Measurements from ENCODE around the gene BUB1.

BUB1 gene

GRCh38 chr2:110718382-110718781 lies 40.5 kb upstream of the BUB1 start:
- Histone ChIP-seq H3K36me3 (ENCODE audit: insufficient read depth, insufficient read length, low read length) (no peaks in the 10 kb centered on the region), H3K27me3 (ENCODE audit: insufficient read depth, insufficient read length) (no peaks in the 10 kb centered on the region), H3K9me3 (ENCODE audit: insufficient read depth, low read length) (no peaks in the 10 kb centered on the region), H3K4me1 (ENCODE audit: insufficient read depth, insufficient read length) (no peaks in the 10 kb centered on the region), H3K9ac (ENCODE audit: insufficient read length, low read depth) (no peak overlapping the region), H3K4me3 (ENCODE audit: insufficient read length, low read depth) (no peak overlapping the region)
- TF ChIP-seq ZNF274 (IDR thresholded peaks at IDR 0.05; ENCODE audit: low read depth, low read length) (no peak), SUZ12 (IDR thresholded peaks at IDR 0.05; ENCODE audit: extremely low read depth, insufficient read depth, insufficient read length) (no peak), YY1 (IDR thresholded peaks at IDR 0.05; ENCODE audit: insufficient read depth, insufficient read length) (no peak)
- no peak for DNase-seq (ENCODE audit: low read depth, low spot score)

- Histone ChIP-seq H3K4me3 (ENCODE audit: insufficient read length, low read depth) (no peak overlapping the region), H3K27me3 (ENCODE audit: insufficient read depth, insufficient read length) (no peaks in the 10 kb centered on the region), H3K36me3 (ENCODE audit: insufficient read depth, insufficient read length, low read length) (no peaks in the 10 kb centered on the region), H3K9ac (ENCODE audit: insufficient read length, low read depth) (no peak overlapping the region), H3K4me1 (ENCODE audit: insufficient read depth, insufficient read length) (no peaks in the 10 kb centered on the region), H3K9me3 (ENCODE audit: insufficient read depth, low read length) (no peaks in the 10 kb centered on the region)
- DNase-seq (ENCODE audit: low read depth, low spot score): no peak
- no peak for TF ChIP-seq ZNF274 (IDR thresholded peaks at IDR 0.05; ENCODE audit: low read depth, low read length)
- no peak for TF ChIP-seq SUZ12 (IDR thresholded peaks at IDR 0.05; ENCODE audit: extremely low read depth, insufficient read depth, insufficient read length)
- TF ChIP-seq YY1 (IDR thresholded peaks at IDR 0.05; ENCODE audit: insufficient read depth, insufficient read length): no peak
These were observed 39.9 kb upstream of the BUB1 start for GRCh38 chr2:110717734-110718133.

- no peaks in the 10 kb centered on the region for H3K27me3 ChIP-seq (ENCODE audit: insufficient read depth, insufficient read length)
- no peaks in the 10 kb centered on the region for H3K36me3 ChIP-seq (ENCODE audit: insufficient read depth, insufficient read length, low read length)
- no peak for DNase-seq (ENCODE audit: low read depth, low spot score)
- H3K9ac ChIP-seq (ENCODE audit: insufficient read length, low read depth): no peak overlapping the region
- no peak overlapping the region for H3K4me3 ChIP-seq (ENCODE audit: insufficient read length, low read depth)
- TF ChIP-seq SUZ12 (IDR thresholded peaks at IDR 0.05; ENCODE audit: extremely low read depth, insufficient read depth, insufficient read length): no peak
- no peak for TF ChIP-seq YY1 (IDR thresholded peaks at IDR 0.05; ENCODE audit: insufficient read depth, insufficient read length)
- no peak for TF ChIP-seq ZNF274 (IDR thresholded peaks at IDR 0.05; ENCODE audit: low read depth, low read length)
- H3K4me1 ChIP-seq (ENCODE audit: insufficient read depth, insufficient read length): no peaks in the 10 kb centered on the region
- H3K9me3 ChIP-seq (ENCODE audit: insufficient read depth, low read length): no peaks in the 10 kb centered on the region
These were observed 39.2 kb upstream of the BUB1 start for GRCh38 chr2:110716959-110717645.

- no peak overlapping the region for H3K9ac ChIP-seq (ENCODE audit: insufficient read length, low read depth)
- H3K4me3 ChIP-seq (ENCODE audit: insufficient read length, low read depth): no peak overlapping the region
- H3K9me3 ChIP-seq (ENCODE audit: insufficient read depth, low read length): no peaks in the 10 kb centered on the region
- TF ChIP-seq YY1 (IDR thresholded peaks at IDR 0.05; ENCODE audit: insufficient read depth, insufficient read length) (no peak), ZNF274 (IDR thresholded peaks at IDR 0.05; ENCODE audit: low read depth, low read length) (no peak), SUZ12 (IDR thresholded peaks at IDR 0.05; ENCODE audit: extremely low read depth, insufficient read depth, insufficient read length) (no peak)
- no peaks in the 10 kb centered on the region for H3K36me3 ChIP-seq (ENCODE audit: insufficient read depth, insufficient read length, low read length)
- no peaks in the 10 kb centered on the region for H3K4me1 ChIP-seq (ENCODE audit: insufficient read depth, insufficient read length)
- DNase-seq (ENCODE audit: low read depth, low spot score): no peak
- no peaks in the 10 kb centered on the region for H3K27me3 ChIP-seq (ENCODE audit: insufficient read depth, insufficient read length)
These were observed 36.8 kb upstream of the BUB1 start for GRCh38 chr2:110714452-110715224.

GRCh38 chr2:110713513-110714362 lies 35.9 kb upstream of the BUB1 start:
- no peak overlapping the region for H3K4me3 ChIP-seq (ENCODE audit: insufficient read length, low read depth)
- TF ChIP-seq ZNF274 (IDR thresholded peaks at IDR 0.05; ENCODE audit: low read depth, low read length) (no peak), YY1 (IDR thresholded peaks at IDR 0.05; ENCODE audit: insufficient read depth, insufficient read length) (no peak), SUZ12 (IDR thresholded peaks at IDR 0.05; ENCODE audit: extremely low read depth, insufficient read depth, insufficient read length) (no peak)
- no peaks in the 10 kb centered on the region for H3K4me1 ChIP-seq (ENCODE audit: insufficient read depth, insufficient read length)
- no peaks in the 10 kb centered on the region for H3K36me3 ChIP-seq (ENCODE audit: insufficient read depth, insufficient read length, low read length)
- DNase-seq (ENCODE audit: low read depth, low spot score): no peak
- H3K27me3 ChIP-seq (ENCODE audit: insufficient read depth, insufficient read length): no peaks in the 10 kb centered on the region
- H3K9ac ChIP-seq (ENCODE audit: insufficient read length, low read depth): no peak overlapping the region
- no peaks in the 10 kb centered on the region for H3K9me3 ChIP-seq (ENCODE audit: insufficient read depth, low read length)

GRCh38 chr2:110712737-110713136 lies 34.9 kb upstream of the BUB1 start:
- H3K4me3 ChIP-seq (ENCODE audit: insufficient read length, low read depth): no peak overlapping the region
- H3K4me1 ChIP-seq (ENCODE audit: insufficient read depth, insufficient read length): no peaks in the 10 kb centered on the region
- H3K27me3 ChIP-seq (ENCODE audit: insufficient read depth, insufficient read length): no peaks in the 10 kb centered on the region
- H3K9me3 ChIP-seq (ENCODE audit: insufficient read depth, low read length): no peaks in the 10 kb centered on the region
- H3K9ac ChIP-seq (ENCODE audit: insufficient read length, low read depth): no peak overlapping the region
- DNase-seq (ENCODE audit: low read depth, low spot score): no peak
- TF ChIP-seq ZNF274 (IDR thresholded peaks at IDR 0.05; ENCODE audit: low read depth, low read length) (no peak), YY1 (IDR thresholded peaks at IDR 0.05; ENCODE audit: insufficient read depth, insufficient read length) (no peak), SUZ12 (IDR thresholded peaks at IDR 0.05; ENCODE audit: extremely low read depth, insufficient read depth, insufficient read length) (no peak)
- no peaks in the 10 kb centered on the region for H3K36me3 ChIP-seq (ENCODE audit: insufficient read depth, insufficient read length, low read length)

Measured in NT2/D1 (cell line).